ENCODE data around the gene KIF3B. TPM values are rescaled to one million over a fixed set of nuclear protein-coding genes. Genes with fewer than 3 reads are reported as not detected.

KIF3B gene
- 20.1 TPM for total RNA-seq

- Histone ChIP-seq H3K9me3 (no peaks in the 10 kb centered on the region), H3K4me1 (peaks cover 0 to 13% of the 10 kb centered on the region in 2 donors), H3K4me3 (peak within 1 kb of the TSS; percentile 87 to 94), H3K36me3 (no peaks in the 10 kb centered on the region), H3K27me3 (no peaks in the 10 kb centered on the region), H3K27ac (peak within 1 kb of the TSS; percentile 65 to 67)
- DNase-seq (ENCODE audit: low spot score in 2 of 2): peak; percentile 54 to 92
- TF ChIP-seq CTCF (IDR thresholded peaks at IDR 0.05): peak in 1 of 3 experiments; percentile 4
- intact Hi-C loops (cut with DNase I): loop anchor here (2.0 to 5.0 kb wide), 5 partner anchors 70 to 545 kb away; partner anchors contain the start of genes ASXL1, PLAGL2, POFUT1 and TM9SF4
These were observed at the start of gene KIF3B for GRCh38 chr20:32277361-32278198. Gene KIF3B, plus strand, starts transcription at chr20:32277651. Its CDS starts 32,127 bp downstream, at chr20:32309778.

- Histone ChIP-seq H3K27me3 (no peaks in the 10 kb centered on the region), H3K27ac (no peak overlapping the region), H3K9me3 (no peaks in the 10 kb centered on the region), H3K4me3 (no peak overlapping the region), H3K4me1 (no peaks in the 10 kb centered on the region), H3K36me3 (peaks cover 40 to 63% of the 10 kb centered on the region in 2 donors)
- intact Hi-C loops (cut with DNase I): no loop called here
- no peak for DNase-seq (ENCODE audit: low spot score in 2 of 2)
- no peak for TF ChIP-seq CTCF (IDR thresholded peaks at IDR 0.05)
These were observed 49.4 kb upstream of the KIF3B start for GRCh38 chr20:32227744-32228688.

GRCh38 chr20:32229251-32229747 is 48.2 kb upstream of the KIF3B start:
- Histone ChIP-seq H3K4me3 (no peak overlapping the region), H3K27ac (no peak overlapping the region), H3K9me3 (no peaks in the 10 kb centered on the region), H3K4me1 (no peaks in the 10 kb centered on the region), H3K36me3 (peaks cover 37 to 66% of the 10 kb centered on the region in 2 donors), H3K27me3 (no peaks in the 10 kb centered on the region)
- TF ChIP-seq CTCF (IDR thresholded peaks at IDR 0.05): no peak
- DNase-seq (ENCODE audit: low spot score in 2 of 2): no peak
- intact Hi-C loops (cut with DNase I): no loop called here

GRCh38 chr20:32230707-32231106 is 46.7 kb upstream of the KIF3B start:
- no peak for DNase-seq (ENCODE audit: low spot score in 2 of 2)
- peaks cover 43 to 76% of the 10 kb centered on the region in 2 donors for H3K36me3 ChIP-seq
- TF ChIP-seq CTCF (IDR thresholded peaks at IDR 0.05): no peak
- H3K27ac ChIP-seq: no peak overlapping the region
- H3K4me1 ChIP-seq: no peaks in the 10 kb centered on the region
- H3K9me3 ChIP-seq: no peaks in the 10 kb centered on the region
- no peak overlapping the region for H3K4me3 ChIP-seq
- no peaks in the 10 kb centered on the region for H3K27me3 ChIP-seq
- intact Hi-C loops (cut with DNase I): no loop called here

- DNase-seq (ENCODE audit: low spot score in 2 of 2): no peak
- no peak for TF ChIP-seq CTCF (IDR thresholded peaks at IDR 0.05)
- Histone ChIP-seq H3K36me3 (peaks cover 44 to 76% of the 10 kb centered on the region in 2 donors), H3K4me1 (no peaks in the 10 kb centered on the region), H3K9me3 (no peaks in the 10 kb centered on the region), H3K4me3 (no peak overlapping the region), H3K27me3 (no peaks in the 10 kb centered on the region), H3K27ac (no peak overlapping the region)
- intact Hi-C loops (cut with DNase I): no loop called here
These were observed 46.2 kb upstream of the KIF3B start for GRCh38 chr20:32231245-32231644.
